DMS53 (cell line): Measurements from ENCODE around the gene FAM3B.
"Not testable (repeated sequence)": the region's sequence is repeated elsewhere in the genome, so short reads cannot be mapped to it uniquely, and the experiment has no call there.

Experiments used
- DNase-seq: peaks from one replicate; lab custom pipeline; 2025; lab: John Stamatoyannopoulos, UW

FAM3B gene

GRCh38 chr21:41350436-41351155, 34.0 kb downstream of the FAM3B start:
- DNase-seq: no peak

- DNase-seq: no peak
These were observed 40.9 kb downstream of the FAM3B start for GRCh38 chr21:41357546-41357945.

GRCh38 chr21:41358193-41359166, 41.9 kb downstream of the FAM3B start:
- DNase-seq: no peak

DNA sequence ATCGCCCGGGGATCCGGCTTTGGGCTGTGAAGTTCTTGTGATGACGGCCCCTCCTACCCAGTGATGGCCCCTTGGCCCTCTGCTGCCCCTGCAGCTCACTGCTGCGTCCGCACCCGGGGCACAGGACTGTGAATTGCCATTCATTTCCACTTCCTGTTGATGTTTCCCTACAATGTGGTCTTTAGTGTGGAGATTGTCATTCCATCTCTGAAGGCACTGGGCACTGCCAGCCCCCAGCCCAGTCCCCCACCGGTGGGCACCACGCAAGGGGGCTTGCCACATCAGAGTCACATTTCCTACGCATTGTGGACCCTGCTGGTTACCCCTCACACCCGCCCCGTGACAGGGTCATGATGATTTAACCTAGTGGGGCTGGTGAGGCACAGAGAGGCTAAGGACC, 42.7 kb downstream of the FAM3B start:
- DNase-seq: no peak

DNA sequence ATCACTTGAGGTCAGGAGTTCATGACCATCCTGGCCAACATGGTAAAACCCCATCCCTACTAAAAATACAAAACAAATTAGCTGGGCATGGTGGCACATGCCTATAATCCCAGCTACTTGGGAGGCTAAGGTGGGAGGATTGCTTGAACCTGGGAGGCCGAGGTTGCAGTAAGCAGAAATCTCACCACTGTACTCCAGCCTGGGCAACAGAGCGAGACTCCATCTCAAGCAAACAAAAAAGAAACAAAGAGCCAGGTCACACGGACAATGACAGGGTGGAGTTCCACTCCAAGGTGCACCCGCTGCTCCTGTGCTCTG, 43.1 kb downstream of the FAM3B start:
- DNase-seq: not testable (repeated sequence)

GRCh38 chr21:41360072-41360821, 43.6 kb downstream of the FAM3B start:
- peak; percentile 92 for DNase-seq

DNA sequence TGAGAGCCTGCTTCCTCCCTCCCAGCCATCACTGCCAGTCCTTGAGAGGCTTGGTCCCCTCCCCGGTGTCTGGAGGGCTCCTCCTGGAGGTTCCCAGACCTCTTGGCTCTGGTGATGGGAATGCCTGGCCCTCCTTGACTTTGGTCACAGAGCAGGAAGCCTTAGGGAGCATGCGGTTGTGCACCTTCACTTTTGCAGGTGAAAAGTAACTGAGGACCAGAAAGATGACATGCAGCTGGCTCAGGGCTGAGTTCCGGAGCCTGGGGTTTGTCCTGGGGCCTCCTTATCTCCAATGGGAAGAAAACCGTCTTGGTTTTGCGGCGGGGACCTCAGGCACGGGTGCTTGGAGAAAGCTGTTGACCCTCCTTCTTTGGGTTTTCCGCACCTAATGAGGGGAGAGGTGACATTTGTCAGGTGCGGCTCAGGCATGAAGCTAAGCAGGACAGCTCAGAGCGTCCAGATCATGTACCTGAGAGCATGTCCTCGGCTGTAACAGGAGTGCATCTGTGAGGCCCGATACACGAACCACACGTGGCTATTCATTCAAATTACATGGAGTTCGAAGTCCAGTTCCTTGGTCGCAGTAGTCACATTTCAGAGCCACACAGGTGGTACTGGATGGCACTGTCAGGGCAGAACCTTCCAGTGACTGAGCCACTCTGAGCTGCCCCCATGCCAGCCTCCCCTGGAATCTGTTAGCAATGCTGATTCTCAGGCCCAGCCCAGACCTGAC, 44.6 kb downstream of the FAM3B start:
- peak; percentile 39 for DNase-seq

DNA sequence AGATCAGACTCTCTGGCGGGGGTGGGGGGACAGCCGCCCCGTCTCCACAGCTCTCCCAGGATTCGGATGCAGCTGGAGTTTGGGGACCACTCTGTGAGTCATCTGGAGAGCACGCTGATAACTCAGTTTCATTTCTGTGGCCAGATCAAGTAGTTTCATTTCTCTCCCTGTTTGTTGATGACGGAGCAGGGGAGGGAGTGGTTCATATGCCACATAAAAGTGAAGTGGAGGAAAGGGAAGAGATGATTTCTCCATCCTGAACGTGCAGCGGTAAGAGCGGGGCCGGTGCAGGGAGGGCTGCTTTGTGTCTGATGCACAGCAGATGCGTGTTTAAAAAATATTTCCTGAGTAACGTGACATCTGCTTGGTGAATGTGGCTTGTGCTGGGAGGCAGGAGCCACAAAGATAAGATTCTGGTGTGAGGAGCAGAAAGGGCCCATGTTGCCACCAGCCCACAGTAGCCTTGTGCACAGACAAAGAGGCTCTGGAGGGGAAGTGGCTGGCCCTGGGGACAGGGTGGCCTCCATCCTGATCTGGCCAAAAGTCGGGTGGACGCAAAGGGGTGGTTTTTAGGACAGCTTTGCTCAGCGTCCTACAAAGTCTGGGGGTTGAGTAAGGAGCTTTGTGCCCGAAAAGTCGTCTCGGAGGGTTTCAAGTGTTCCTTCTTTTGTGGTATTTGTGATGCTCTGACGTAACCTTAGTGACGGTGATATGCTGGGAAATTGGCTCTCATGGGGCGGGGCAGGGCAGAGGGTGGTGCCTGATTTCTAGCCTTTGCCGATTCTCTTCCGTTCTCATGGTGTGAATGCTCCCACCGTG, 45.4 kb downstream of the FAM3B start, which contains the start of gene MX2:
MX2 (plus strand) TSS at position 242 of the 819 bp plus-strand sequence. CDS start 14,880 bp downstream, outside the sequence.
- peak; percentile 74 for DNase-seq

DNA sequence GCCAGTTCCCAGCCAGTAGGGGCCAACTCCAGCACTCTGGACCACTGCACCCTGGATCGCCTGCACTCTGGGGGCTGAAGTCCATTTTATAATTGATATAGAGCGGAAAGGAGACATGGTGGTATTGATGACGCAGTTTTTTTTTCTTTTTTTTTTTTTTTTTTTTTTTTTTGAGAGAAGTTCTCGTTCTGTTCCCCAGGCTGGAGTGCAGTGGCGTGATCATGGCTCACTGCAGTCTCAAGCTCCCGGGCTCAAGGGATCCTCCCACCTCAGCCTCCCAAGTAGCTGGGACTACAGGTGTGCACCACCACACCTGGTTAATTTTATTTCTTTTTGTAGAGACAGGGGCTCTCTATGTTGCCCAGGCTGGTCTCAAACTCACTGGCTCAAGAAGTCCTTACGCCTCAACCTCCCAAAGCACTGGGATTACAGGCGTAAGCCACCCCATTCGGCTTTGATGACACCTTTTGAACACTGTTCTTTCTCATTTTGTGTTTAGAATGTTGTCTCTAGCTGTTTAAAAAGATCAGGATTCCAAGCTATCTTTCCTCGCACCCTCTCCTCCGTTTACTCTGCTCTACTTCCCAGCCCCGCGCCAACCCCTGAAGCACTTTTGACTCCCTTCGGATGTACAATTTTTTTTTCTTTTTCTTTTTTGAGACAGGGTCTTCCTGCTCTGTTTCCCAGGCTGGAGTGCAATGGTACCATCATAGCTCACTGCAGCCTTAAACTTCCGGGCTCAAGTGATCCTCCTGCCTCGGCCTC, 46.2 kb downstream of the FAM3B start:
- no peak for DNase-seq

- DNase-seq: no peak
These were observed 47.0 kb downstream of the FAM3B start for GRCh38 chr21:41363370-41364270.

- DNase-seq: no peak
These were observed 47.7 kb downstream of the FAM3B start for GRCh38 chr21:41364308-41364707.

DNA sequence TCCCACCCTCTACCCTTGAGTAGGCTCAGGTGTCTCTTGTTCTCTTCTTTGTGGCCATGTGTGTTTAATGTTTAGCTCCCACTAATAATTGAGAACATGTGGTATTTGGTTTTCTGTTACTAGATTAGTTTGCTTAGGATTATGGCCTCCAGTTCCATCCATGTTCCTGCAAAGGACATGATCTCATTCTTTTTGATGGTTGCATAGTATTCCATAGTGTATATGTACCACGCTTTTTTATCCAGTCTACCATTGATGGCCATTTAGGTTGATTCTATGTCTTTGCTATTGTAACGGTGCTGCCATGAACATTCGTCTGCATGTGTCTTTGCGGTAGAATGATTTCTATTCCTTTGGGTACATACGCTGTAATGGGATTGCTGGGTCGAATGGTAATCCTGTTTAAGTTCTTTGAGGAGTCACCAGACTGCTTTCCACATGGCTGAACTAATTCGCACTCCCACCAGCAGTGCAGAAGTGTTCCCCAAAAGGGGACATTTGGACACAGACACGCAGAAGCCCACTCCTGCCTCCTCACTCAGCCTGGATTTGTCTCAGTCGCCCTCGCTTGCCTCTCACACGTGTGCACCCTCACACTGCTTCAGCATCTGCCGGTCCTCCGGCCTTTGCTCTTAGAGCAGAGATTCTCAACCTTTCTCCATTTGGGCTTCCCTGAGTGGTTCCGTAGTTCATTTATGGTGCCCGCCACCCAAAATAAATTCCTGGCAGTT, 48.9 kb downstream of the FAM3B start:
- no peak for DNase-seq

DNA sequence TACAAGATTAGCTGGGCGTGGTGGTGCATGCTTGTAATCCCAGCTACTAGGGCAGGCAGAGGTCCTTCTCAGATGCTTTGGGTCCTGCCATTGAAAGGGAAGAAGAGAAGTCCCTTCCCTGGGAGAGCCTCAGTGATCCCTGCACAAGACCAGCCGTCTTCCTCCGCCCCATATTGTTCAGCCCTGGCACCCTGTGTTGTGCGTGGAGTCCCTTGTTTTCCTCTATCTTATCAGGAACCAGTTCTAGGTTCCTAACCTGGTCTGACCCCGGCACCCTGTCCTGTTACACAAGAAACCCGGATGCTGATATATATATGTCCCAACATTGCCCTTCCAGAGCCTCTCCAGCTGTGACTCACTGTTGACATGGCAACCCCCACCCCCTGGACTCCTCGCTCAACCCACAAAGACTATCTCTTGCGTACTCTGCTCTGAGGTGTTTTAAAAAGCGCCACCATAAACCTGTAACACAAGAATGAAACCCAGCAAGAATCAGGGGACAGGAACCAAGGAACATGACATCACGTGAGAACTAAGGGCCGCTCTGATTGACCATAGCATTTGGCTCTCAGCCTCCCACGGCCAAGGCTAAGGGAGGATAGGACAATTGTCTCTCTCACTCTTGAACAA, 50.0 kb downstream of the FAM3B start:
- peak; percentile 88 for DNase-seq

DNA sequence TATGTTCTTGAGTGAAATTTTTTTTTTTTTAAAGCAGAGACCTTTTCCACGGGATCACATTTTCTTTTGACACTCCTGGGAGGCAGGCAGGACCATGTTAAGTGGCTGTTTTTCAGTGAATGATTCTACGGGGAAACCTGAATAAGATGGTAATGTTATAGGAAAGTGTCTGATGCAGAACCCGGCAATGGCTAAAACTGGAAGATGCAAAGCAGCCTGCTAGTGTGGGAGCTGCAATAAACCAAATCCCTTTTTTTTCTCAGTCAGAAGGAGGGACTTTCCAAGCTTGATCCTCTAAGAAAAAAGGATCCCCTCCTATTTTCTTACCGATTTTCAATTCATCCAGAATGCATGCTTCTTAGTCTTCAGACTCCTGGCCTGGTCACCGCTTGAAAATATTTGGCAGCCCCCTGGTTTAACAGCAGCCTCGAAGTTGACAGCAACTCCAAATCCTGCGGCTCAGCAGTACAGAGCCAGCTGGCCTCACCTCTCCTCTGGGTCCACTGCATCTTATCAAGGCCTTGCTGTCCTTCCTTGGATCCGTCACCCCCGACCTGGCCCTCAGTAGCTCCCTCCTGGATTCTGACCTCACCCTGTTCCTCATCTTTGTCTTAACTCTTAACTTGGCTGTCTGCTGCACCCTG, 50.8 kb downstream of the FAM3B start:
- peak; percentile 5 for DNase-seq

DNA sequence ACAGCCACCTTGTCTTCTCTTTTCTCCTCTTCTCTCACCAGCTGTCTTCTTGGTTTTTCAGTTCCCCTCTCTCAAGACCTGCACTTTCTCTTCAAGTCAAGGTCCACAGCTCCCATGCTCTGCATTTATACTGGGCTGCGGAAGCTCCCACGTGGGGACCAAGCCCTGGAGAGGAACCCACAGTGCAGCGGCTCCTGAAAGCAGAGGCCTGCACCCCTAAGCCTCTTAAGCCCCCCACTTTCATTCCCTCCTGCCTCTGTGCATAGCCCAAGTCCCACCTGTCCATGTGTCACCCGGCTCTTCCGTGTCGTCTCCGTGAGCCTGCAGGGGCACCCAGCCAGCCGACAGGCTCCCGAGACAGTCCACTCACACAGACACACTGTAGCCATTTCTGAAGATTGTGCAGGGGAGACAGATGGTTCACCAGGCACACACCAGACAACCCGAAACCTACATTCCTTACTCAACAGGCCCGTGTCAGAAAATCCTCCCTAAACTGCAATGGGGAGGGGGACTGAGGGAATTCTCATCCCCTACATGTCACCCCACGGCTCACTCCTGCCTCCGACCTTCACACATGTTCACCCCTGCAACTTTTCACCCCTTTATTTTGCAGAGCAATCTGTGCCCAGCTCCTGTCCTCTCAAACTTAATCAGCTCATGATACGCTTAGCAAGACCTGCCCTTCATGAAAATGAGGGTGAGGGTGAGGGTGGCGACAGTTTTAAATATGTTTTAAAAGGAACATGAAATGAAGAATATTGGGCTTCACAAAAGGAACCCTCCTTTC, 51.5 kb downstream of the FAM3B start:
- no peak for DNase-seq

DNA sequence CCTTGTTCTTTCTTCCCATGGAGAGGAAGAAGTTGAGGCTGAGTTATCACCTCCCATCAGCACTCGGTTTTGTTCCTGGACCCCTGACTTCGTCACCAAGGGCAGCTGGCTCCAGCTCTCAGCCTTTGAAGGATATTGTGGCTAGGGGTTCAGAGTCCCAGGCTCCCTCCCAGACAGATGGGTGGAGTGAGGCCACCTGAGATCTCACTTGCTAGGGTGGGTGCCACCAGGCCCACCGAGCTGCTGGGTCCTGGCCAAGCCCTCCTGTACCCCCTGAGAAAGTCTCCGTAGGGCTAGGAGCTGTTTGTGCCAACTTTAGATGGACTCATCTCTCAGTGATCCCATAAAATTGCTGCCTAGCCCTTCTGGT, 52.1 kb downstream of the FAM3B start:
- no peak for DNase-seq
